Loucy (cell line): ENCODE data around the gene CASK.

ENCODE experiments used
- CTCF ChIP-seq: fragments of 200-600 bp; sonication (generic); conservative IDR thresholded peaks from 2 replicates; pipeline ENCODE4 v1.5.1; 2014; ENCODE audit warnings: mild to moderate bottlenecking, antibody characterized with exemption, low read length
- EZH2phosphoT487 ChIP-seq: fragments of 200-600 bp; IDR thresholded peaks from 2 replicates; pipeline ENCODE4 v1.6.1; 2018; ENCODE audit warnings: antibody characterized with exemption, mild to moderate bottlenecking, moderate library complexity, borderline replicate concordance

GRCh38 chrX:41789374-41789773 is 134.0 kb downstream of the CASK start:
- no peak for TF ChIP-seq CTCF
- no peak for TF ChIP-seq EZH2phosphoT487
